Natural killer cell (primary cell): ENCODE data around the gene PSMC1. TPM values are rescaled to one million over a fixed set of nuclear protein-coding genes. Genes with fewer than 3 reads are reported as not detected.
"Not testable (repeated sequence)": the region's sequence is repeated elsewhere in the genome, so short reads cannot be mapped to it uniquely, and the experiment has no call there.

Experiments used
- ATAC-seq, 3 donors: fragments of 150-1000 bp in 2 of 3; fragments of 200-7000 bp in 1 of 3; cut with Tn5 transposase; 1 replicate in 1 of 3; 2 replicates in 2 of 3; pipeline ENCODE4 v1.10.0; 2021; ENCODE audit warnings: mild to moderate bottlenecking in 2 of 3, moderate library complexity in 2 of 3
- DNase-seq, 2 donors: peaks; one replicate each; pipeline versions ENCODE4 v3.0.0 to v3.0.0-alpha.2; 2013 to 2021; ENCODE audit warnings: mixed read lengths in 1 of 2
- H3K27ac ChIP-seq: one replicate; pipeline ENCODE4 v1.5.1; 2013; ENCODE audit warnings: mild to moderate bottlenecking, low read length
- H3K27me3 ChIP-seq: one replicate; pipeline ENCODE4 v1.6.1; 2013; ENCODE audit warnings: low read length; ENCODE audit not compliant: control insufficient read depth, insufficient read depth
- H3K36me3 ChIP-seq: one replicate; pipeline ENCODE4 v1.6.1; 2013; ENCODE audit warnings: low read length; ENCODE audit not compliant: control insufficient read depth, insufficient read depth
- H3K4me1 ChIP-seq: one replicate; pipeline ENCODE4 v1.6.1; 2013; ENCODE audit warnings: low read length; ENCODE audit not compliant: control insufficient read depth, insufficient read depth
- H3K4me3 ChIP-seq: one replicate; pipeline ENCODE4 v1.5.1; 2013; ENCODE audit warnings: low read length
- H3K9me3 ChIP-seq: one replicate; pipeline ENCODE4 v1.6.1; 2013; ENCODE audit warnings: low read length; ENCODE audit not compliant: control insufficient read depth, insufficient read depth
- H3K27ac Mint-ChIP-seq, 2 donors: one replicate each; pipeline ENCODE4 v1.8.0; 2022; ENCODE audit warnings: mild to moderate bottlenecking in 2 of 2, mixed read lengths in 2 of 2, moderate library complexity in 1 of 2
- H3K27me3 Mint-ChIP-seq, 2 donors: one replicate each; pipeline ENCODE4 v1.8.0; 2022; ENCODE audit warnings: low read depth in 2 of 2, mixed read lengths in 2 of 2
- H3K36me3 Mint-ChIP-seq: one replicate; pipeline ENCODE4 v1.8.0; 2022; ENCODE audit warnings: mixed read lengths
- H3K4me1 Mint-ChIP-seq, 2 donors: one replicate each; pipeline ENCODE4 v1.8.0; 2022; ENCODE audit warnings: mixed read lengths in 2 of 2
- H3K4me3 Mint-ChIP-seq: one replicate; pipeline ENCODE4 v1.8.0; 2022; ENCODE audit warnings: mild to moderate bottlenecking, moderate library complexity, mixed read lengths
- H3K9me3 Mint-ChIP-seq, 2 donors: one replicate each; pipeline ENCODE4 v1.8.0; 2022; ENCODE audit warnings: mixed read lengths in 2 of 2
- CTCF ChIP-seq: fragments of 200-600 bp; IDR thresholded peaks from one replicate; pipeline ENCODE4 v1.8.0; 2022; ENCODE audit warnings: antibody characterized with exemption
- WGBS: methylation state at CpG from one replicate; pipeline ENCODE4 v1.1.7; 2013; ENCODE audit warnings: missing lambda C conversion rate; ENCODE audit not compliant: insufficient coverage; 5-methylcytosine and 5-hydroxymethylcytosine counted together
- intact Hi-C: fragments of 100-400 bp; cut with micrococcal nuclease; formaldehyde crosslinking; loops from one replicate; pipeline ENCODE4 v1.14.2; 2022
- total RNA-seq, 4 donors: library from RNA; stranded (reverse); fragments of 120-200 nt in 1 of 4; gene quantifications; one replicate each; pipeline versions ENCODE4 v1.2.3 to v1.2.4, GENCODE V29; 2013 to 2022

Gene PSMC1
- 10 to 100 TPM; 84.1 to 97.1 (median 93.1) TPM for total RNA-seq
- total RNA-seq (2013), result 88.4 TPM

GRCh38 chr14:90256354-90257131 is at the start of gene PSMC1:
TSS of gene PSMC1 (plus strand) at chr14:90256553. CDS start at chr14:90256598, 45 bp downstream.
- H3K27me3 ChIP-seq, result peaks cover 2% of the 10 kb centered on the region
- peaks cover 6% of the 10 kb centered on the region for H3K4me1 ChIP-seq
- H3K27ac ChIP-seq, result peak within 1 kb of the TSS; percentile 71
- DNase-seq (peak; percentile 82 to 90), ATAC-seq (peak; percentile 94 to 99 (median 95))
- no peaks in the 10 kb centered on the region for H3K9me3 Mint-ChIP-seq
- peak within 1 kb of the TSS; percentile 99 for H3K4me3 Mint-ChIP-seq
- intact Hi-C loops, result loop anchor here (1.0 to 2.0 kb wide), 2 partner anchors 126 to 302 kb away; partner anchors contain the start of gene EFCAB11
- peak within 1 kb of the TSS; percentile 94 to 98 for H3K27ac Mint-ChIP-seq
- H3K4me1 Mint-ChIP-seq, result peaks cover 32 to 33% of the 10 kb centered on the region in 2 donors
- peaks cover 14 to 17% of the 10 kb centered on the region in 2 donors for H3K27me3 Mint-ChIP-seq
- TF ChIP-seq CTCF, result no peak
- H3K36me3 ChIP-seq, result peaks cover 14% of the 10 kb centered on the region
- H3K36me3 Mint-ChIP-seq, result peaks cover 9% of the 10 kb centered on the region
- WGBS, result under 1% methylated on average over 51 of the region's 55 CpGs
- H3K4me3 ChIP-seq, result peak within 1 kb of the TSS; percentile 89
- H3K9me3 ChIP-seq, result no peaks in the 10 kb centered on the region

DNA sequence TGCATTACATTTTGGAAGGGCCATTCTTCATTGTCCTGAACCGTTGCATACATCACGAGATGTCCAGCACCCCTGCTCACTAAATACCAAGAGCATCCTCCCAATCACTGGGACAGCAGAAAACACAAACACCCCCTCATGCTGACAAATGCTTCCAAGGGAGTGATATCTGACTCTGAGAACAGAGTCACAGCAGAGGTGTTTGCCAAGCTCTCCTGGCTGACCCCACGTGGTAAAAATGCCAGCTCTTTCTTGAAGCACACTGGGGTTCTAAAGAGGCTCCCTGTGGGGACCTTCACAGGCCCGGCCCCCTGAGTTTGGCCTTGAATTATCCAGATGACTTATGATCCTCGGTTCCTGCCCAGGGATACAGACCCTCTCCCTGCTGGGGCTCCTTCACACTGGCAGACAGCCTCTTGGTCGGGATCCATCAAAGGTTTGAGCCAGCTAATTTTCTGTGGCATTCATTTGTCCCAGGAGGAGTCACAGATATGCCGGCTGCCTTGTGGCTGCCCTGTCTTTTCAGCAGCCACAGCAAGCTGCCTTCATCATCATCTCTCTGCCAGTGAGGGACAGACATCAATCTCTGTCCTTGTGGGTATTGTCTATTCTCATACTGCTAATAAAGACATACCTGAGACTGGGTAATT is 43.1 kb upstream of the PSMC1 start:
- Histone ChIP-seq H3K36me3 (no peaks in the 10 kb centered on the region), H3K4me1 (no peaks in the 10 kb centered on the region), H3K4me3 (no peak overlapping the region), H3K27me3 (no peaks in the 10 kb centered on the region), H3K9me3 (no peaks in the 10 kb centered on the region), H3K27ac (no peak overlapping the region)
- intact Hi-C loops, result no loop called here
- 82% methylated on average over 7 of the region's 7 CpGs for WGBS
- DNase-seq (no peak), ATAC-seq (no peak)
- Mint-ChIP-seq H3K4me1 (no peaks in the 10 kb centered on the region), H3K27me3 (peaks cover 7 to 9% of the 10 kb centered on the region in 2 donors), H3K36me3 (no peaks in the 10 kb centered on the region), H3K9me3 (peaks cover 0 to 2% of the 10 kb centered on the region in 2 donors), H3K27ac (no peak overlapping the region), H3K4me3 (no peak overlapping the region)
- no peak for TF ChIP-seq CTCF

DNA sequence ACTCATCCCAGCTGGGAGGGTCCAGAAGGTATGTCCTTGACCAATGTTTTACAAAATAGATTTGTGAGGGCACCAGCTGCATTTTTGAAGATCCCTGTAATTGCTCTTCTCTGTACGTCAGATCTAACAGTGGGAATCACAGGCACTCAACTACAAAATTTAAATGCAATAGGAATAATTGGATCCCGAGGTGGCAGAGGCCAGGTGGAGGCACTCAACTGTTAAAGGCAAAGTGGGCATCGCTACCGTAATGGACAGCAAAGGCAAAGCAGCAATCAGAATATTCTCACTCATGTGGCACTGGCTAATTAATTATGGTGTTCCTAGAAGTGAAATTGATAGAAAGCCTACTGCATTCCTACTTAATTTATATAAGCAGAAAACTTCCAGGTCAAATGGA is 27.9 kb upstream of the PSMC1 start:
- Mint-ChIP-seq H3K9me3 (no peaks in the 10 kb centered on the region), H3K27ac (no peak overlapping the region), H3K4me1 (no peaks in the 10 kb centered on the region), H3K4me3 (no peak overlapping the region), H3K36me3 (no peaks in the 10 kb centered on the region), H3K27me3 (peaks cover 9 to 33% of the 10 kb centered on the region in 2 donors)
- DNase-seq (no peak), ATAC-seq (no peak)
- no peaks in the 10 kb centered on the region for H3K9me3 ChIP-seq
- no peaks in the 10 kb centered on the region for H3K4me1 ChIP-seq
- no peak overlapping the region for H3K4me3 ChIP-seq
- no peak overlapping the region for H3K27ac ChIP-seq
- intact Hi-C loops, result no loop called here
- no peaks in the 10 kb centered on the region for H3K27me3 ChIP-seq
- TF ChIP-seq CTCF, result no peak
- WGBS, result 89% methylated on average over 4 of the region's 4 CpGs
- no peaks in the 10 kb centered on the region for H3K36me3 ChIP-seq

DNA sequence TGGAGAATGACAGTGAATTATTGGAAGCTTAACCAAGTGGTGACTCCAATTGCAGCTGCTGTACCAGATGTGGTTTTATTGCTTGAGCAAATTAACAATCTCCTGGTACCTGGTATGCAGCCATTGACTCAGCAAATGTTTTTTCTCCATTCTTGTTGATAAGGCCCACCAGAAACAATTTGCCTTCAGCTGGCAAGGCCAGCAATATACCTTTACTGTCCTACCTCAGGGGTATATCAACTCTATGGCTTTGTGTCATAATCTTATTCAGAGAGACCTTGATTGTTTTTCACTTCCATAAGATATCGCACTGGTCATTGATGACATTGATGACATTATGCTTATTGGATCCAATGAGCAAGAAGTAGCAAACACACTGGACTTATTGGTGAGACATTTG is 26.4 kb upstream of the PSMC1 start:
- H3K27ac ChIP-seq, H3K4me3 Mint-ChIP-seq, H3K9me3 Mint-ChIP-seq, H3K36me3 ChIP-seq, H3K27ac Mint-ChIP-seq, DNase-seq, H3K27me3 ChIP-seq, H3K9me3 ChIP-seq, H3K4me1 Mint-ChIP-seq, H3K4me1 ChIP-seq, ATAC-seq, H3K36me3 Mint-ChIP-seq, H3K4me3 ChIP-seq: not testable (repeated sequence)
- 89% methylated on average over 1 of the region's 1 CpG for WGBS
- peaks cover 4 to 27% of the 10 kb centered on the region in 2 donors for H3K27me3 Mint-ChIP-seq
- intact Hi-C loops, result loop anchor here (10.0 kb wide), 2 partner anchors 255 to 1205 kb away; no protein-coding TSS in a partner anchor
